Embryonic facial prominence (tissue), 1 donor: ENCODE results near the gene PLEKHS1.
"Not testable (repeated sequence)": the region's sequence is repeated elsewhere in the genome, so short reads cannot be mapped to it uniquely, and the experiment has no call there.

Experiments
- DNase-seq: peaks from one replicate; pipeline ENCODE4 v3.0.0-alpha.2; 2016; ENCODE audit errors: extremely low spot score

PLEKHS1 gene

GRCh38 chr10:113791691-113792090 lies 40.2 kb downstream of the PLEKHS1 start:
- no peak for DNase-seq

GRCh38 chr10:113801569-113801968 lies 50.1 kb downstream of the PLEKHS1 start:
- DNase-seq: no peak

- no peak for DNase-seq
Observed at GRCh38 chr10:113802997-113803396, 51.5 kb downstream of the PLEKHS1 start.

DNA sequence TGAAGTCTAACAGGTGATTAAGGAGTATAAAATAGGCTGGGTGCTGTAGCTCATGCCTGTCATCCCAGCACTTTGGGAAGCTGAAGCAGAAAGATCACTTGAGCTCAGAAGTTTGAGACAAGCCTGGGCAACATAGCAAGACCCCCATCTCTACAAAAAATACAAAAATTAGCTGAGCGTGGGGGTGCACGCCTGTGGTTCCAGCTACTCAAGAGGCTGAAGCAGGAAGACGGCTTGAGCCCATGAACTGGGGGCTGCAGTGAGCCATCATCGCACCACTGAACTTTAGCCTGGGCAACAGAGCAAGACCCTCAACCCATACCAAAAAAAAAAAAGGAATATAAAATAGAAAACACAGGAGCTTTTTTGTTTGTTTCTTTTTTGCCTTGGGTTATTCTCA lies 55.0 kb downstream of the PLEKHS1 start:
- DNase-seq: no peak

GRCh38 chr10:113808168-113808567 lies 56.7 kb downstream of the PLEKHS1 start:
- no peak for DNase-seq

- DNase-seq: not testable (repeated sequence)
Observed at GRCh38 chr10:113814700-113815099, 63.2 kb downstream of the PLEKHS1 start.

DNA sequence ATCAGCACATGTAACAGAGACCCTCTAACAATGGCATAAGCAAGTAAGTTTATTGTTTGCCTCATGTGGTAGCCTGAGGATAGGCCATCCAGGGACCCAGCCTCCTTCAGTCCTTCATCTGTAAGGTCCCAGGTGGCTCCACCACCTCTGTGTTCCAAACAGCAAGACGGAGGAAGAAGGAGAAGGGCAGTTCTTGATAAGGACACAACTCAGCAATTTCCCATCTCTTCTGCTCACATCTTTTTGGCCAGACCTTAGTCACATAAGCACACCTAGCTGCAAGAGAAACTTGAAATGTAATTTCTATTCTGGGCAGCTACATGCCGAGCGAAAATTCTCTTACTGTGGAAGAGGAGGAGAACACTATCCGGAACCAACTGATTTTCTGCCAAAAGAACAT lies 68.5 kb downstream of the PLEKHS1 start:
- no peak for DNase-seq

- no peak for DNase-seq
Observed at GRCh38 chr10:113820507-113820906, 69.0 kb downstream of the PLEKHS1 start.

GRCh38 chr10:113821306-113821705 lies 69.8 kb downstream of the PLEKHS1 start:
- DNase-seq: not testable (repeated sequence)

- DNase-seq: no peak
Observed at GRCh38 chr10:113822174-113822573, 70.7 kb downstream of the PLEKHS1 start.

GRCh38 chr10:113823389-113823788 lies 71.9 kb downstream of the PLEKHS1 start:
- no peak for DNase-seq

- no peak for DNase-seq
Observed at GRCh38 chr10:113825791-113826190, 74.3 kb downstream of the PLEKHS1 start.

GRCh38 chr10:113828567-113828966 lies 77.1 kb downstream of the PLEKHS1 start:
- DNase-seq: not testable (repeated sequence)
